Esophagus muscularis mucosa (tissue), 4 donors: ENCODE measurements around the gene CHRNB4. TPM values are rescaled to one million over a fixed set of nuclear protein-coding genes. Genes with fewer than 3 reads are reported as not detected.

Source experiments
- DNase-seq: peaks from one replicate; pipeline ENCODE4 v3.0.0-alpha.2; 2017; ENCODE audit errors: extremely low spot score
- H3K27ac ChIP-seq, 4 donors: fragments of 200-600 bp; sonication (generic); replicated peaks in 1 of 4; 1 replicate in 3 of 4; 2 replicates in 1 of 4; pipeline ENCODE4 v1.5.1; 2016 to 2019; ENCODE audit warnings: mild to moderate bottlenecking in 1 of 4
- H3K27me3 ChIP-seq, 4 donors: fragments of 200-600 bp; sonication (generic); one replicate each; pipeline versions ENCODE4 v1.5.1 to v1.6.0; 2016 to 2019
- H3K36me3 ChIP-seq, 4 donors: fragments of 200-600 bp; sonication (generic); one replicate each; pipeline ENCODE4 v1.5.1; 2016 to 2019
- H3K4me1 ChIP-seq, 4 donors: fragments of 200-600 bp; sonication (generic); one replicate each; pipeline ENCODE4 v1.5.1; 2016 to 2019
- H3K4me3 ChIP-seq, 4 donors: fragments of 200-600 bp; sonication (generic); 1 replicate in 2 of 4; 2 replicates in 2 of 4; pipeline ENCODE4 v1.5.1; 2016 to 2019; ENCODE audit warnings: mild to moderate bottlenecking in 4 of 4, moderate library complexity in 1 of 4
- H3K9me3 ChIP-seq, 4 donors: fragments of 200-600 bp; sonication (generic); 1 replicate in 3 of 4; 2 replicates in 1 of 4; pipeline ENCODE4 v1.5.1; 2016 to 2019
- EP300 ChIP-seq: sonication (generic); formaldehyde crosslinking; IDR thresholded peaks from one replicate; pipeline ENCODE4 v1.6.1; 2017; ENCODE audit warnings: antibody characterized with exemption
- POLR2A ChIP-seq: fragments of 450-650 bp; IDR thresholded peaks from one replicate; pipeline ENCODE4 v1.6.1; 2017; ENCODE audit warnings: antibody characterized with exemption, moderate library complexity, mild to moderate bottlenecking, low read depth
- POLR2AphosphoS5 ChIP-seq, 2 donors: sonication (generic); formaldehyde crosslinking; IDR thresholded peaks; one replicate each; pipeline ENCODE4 v1.6.1; 2017; ENCODE audit warnings: antibody characterized with exemption in 2 of 2
- WGBS: methylation state at CpG from one replicate; pipeline ENCODE4 v1.1.5; 2018; 5-methylcytosine and 5-hydroxymethylcytosine counted together
- intact Hi-C: fragments of 100-400 bp; cut with DNase I; formaldehyde crosslinking; loops from one replicate; pipeline ENCODE4 v1.15.1; 2023
- total RNA-seq, 4 donors: library from RNA; depleted of rRNA; stranded (reverse); fragments of >200 nt; gene quantifications; one replicate each; pipeline versions ENCODE4 v1.1.0 to v1.2.1, GENCODE V29; 2016
- TF ChIP-seq, protein P1 (sequence below), 3 experiments: fragments of 200-600 bp in 2 of 3; fragments of 450-650 bp in 1 of 3; sonication (generic) in 2 of 3; IDR thresholded peaks; one replicate each; pipeline ENCODE4 v1.5.1; 2017 to 2019; ENCODE audit warnings: antibody characterized with exemption in 3 of 3, mild to moderate bottlenecking in 2 of 3, moderate library complexity in 1 of 3

CHRNB4 gene
- total RNA-seq, 4 donors from 2014 or later = 0.26 to 0.50 (median 0.34) TPM; not detected in 1

DNA sequence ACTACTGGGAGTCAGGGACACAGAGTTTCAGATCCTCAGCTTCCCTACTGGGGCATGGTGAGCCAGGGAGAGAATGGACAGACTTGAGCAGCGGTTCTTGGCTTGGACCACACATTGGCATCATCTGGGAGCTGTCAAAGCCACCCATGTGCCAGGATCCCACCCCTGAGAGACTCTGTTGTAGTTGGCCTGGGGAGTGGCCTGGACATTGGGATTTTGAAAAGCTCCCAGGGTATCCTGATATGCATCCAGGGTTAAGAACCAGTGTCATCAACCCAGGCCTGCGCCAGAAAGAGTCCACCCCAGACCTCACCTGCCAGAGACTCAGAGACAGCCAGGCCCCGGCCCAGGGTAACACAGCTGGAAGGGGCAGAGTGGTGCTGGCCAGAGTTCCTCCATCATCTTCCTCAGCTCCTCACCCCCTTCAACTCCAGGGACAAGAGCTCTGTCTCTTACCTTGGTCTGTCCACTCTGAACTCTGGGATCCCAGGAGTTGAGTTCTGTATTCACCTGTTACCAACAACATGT is 33.0 kb upstream of the CHRNB4 start:
- Histone ChIP-seq H3K36me3 (no peaks in the 10 kb centered on the region), H3K27me3 (no peaks in the 10 kb centered on the region), H3K27ac (no peak overlapping the region), H3K9me3 (no peaks in the 10 kb centered on the region), H3K4me1 (peaks cover 0 to 23% (median 19%) of the 10 kb centered on the region in 4 donors), H3K4me3 (no peak overlapping the region)
- no peak for TF ChIP-seq POLR2A
- DNase-seq = no peak
- intact Hi-C loops = no loop called here
- WGBS = 100% methylated on average over 1 of the region's 3 CpGs

DNA sequence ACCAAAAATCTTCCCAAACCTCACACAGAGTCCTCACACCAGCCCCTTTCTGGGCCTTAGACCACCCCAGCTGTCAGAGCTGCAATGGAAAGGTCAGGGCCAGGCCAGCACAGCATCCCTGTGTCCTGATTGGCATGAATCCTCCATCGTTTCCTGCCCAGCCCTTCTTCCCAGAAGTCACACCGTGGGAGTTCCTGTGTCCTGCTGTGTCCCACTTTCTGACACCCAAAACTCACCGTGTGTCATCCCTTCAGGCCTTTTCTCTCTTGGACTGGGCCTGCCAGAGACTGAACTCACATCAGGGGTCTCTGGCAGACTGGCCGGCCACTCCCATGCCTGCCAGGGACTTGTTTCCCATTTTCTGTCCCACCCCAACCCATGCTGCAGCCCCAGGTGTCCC is 32.5 kb upstream of the CHRNB4 start:
- no peak for DNase-seq
- TF ChIP-seq POLR2AphosphoS5 (IDR thresholded peaks at IDR 0.05) = no peak
- TF ChIP-seq, protein P1, sequence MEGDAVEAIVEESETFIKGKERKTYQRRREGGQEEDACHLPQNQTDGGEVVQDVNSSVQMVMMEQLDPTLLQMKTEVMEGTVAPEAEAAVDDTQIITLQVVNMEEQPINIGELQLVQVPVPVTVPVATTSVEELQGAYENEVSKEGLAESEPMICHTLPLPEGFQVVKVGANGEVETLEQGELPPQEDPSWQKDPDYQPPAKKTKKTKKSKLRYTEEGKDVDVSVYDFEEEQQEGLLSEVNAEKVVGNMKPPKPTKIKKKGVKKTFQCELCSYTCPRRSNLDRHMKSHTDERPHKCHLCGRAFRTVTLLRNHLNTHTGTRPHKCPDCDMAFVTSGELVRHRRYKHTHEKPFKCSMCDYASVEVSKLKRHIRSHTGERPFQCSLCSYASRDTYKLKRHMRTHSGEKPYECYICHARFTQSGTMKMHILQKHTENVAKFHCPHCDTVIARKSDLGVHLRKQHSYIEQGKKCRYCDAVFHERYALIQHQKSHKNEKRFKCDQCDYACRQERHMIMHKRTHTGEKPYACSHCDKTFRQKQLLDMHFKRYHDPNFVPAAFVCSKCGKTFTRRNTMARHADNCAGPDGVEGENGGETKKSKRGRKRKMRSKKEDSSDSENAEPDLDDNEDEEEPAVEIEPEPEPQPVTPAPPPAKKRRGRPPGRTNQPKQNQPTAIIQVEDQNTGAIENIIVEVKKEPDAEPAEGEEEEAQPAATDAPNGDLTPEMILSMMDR (IDR thresholded peaks at IDR 0.05) = no peak
- no peak for TF ChIP-seq POLR2A
- TF ChIP-seq EP300 = no peak
- peaks cover 0 to 23% (median 19%) of the 10 kb centered on the region in 4 donors for H3K4me1 ChIP-seq
- no peaks in the 10 kb centered on the region for H3K27me3 ChIP-seq
- 61% methylated on average over 4 of the region's 4 CpGs for WGBS
- H3K36me3 ChIP-seq = no peaks in the 10 kb centered on the region
- H3K4me3 ChIP-seq = no peak overlapping the region
- no peaks in the 10 kb centered on the region for H3K9me3 ChIP-seq
- no peak overlapping the region for H3K27ac ChIP-seq
- intact Hi-C loops = no loop called here

DNA sequence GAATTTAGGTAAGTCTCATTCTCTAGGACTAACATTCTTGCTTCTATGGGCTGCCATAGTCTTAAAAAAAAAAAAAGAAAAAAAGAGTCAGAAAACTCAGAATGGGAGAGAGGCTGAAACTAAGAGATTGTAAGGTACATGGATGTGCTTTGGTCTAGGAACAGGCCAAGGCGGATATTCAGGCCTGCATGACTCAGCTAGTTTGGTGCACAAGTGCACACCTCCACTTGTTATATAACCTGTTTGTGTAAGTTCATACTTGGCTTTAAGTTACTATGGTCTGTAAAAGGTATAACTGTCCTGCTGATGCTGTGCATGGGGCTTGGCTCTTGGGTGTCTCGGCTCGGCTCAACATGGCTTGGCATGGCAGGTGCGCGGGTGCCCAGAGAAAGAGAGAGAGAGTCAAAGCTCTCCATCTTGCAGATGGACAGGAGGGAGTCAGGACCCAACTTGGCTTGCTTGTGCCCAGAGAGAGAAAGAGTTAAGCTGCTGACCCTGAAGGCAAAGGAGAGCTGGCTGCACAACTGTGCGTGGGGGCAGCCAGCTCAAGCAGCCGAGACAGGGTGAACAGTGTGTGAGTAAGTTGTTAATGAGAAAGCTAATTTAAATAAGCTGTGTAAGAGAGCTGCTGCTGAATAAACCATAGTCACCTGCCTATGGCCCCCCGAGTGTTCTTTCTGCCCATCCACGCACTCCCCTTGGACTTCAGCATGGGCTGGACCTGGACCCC is 31.4 kb upstream of the CHRNB4 start:
- Histone ChIP-seq H3K27ac (no peak overlapping the region), H3K4me1 (peaks cover 0 to 23% (median 19%) of the 10 kb centered on the region in 4 donors), H3K27me3 (no peaks in the 10 kb centered on the region), H3K9me3 (no peaks in the 10 kb centered on the region), H3K4me3 (no peak overlapping the region), H3K36me3 (no peaks in the 10 kb centered on the region)
- intact Hi-C loops = no loop called here
- no peak for TF ChIP-seq EP300
- TF ChIP-seq POLR2AphosphoS5 (IDR thresholded peaks at IDR 0.05) = no peak
- TF ChIP-seq, protein P1 (IDR thresholded peaks at IDR 0.05) = no peak
- no peak for TF ChIP-seq POLR2A
- 86% methylated on average over 9 of the region's 9 CpGs for WGBS
- no peak for DNase-seq

DNA sequence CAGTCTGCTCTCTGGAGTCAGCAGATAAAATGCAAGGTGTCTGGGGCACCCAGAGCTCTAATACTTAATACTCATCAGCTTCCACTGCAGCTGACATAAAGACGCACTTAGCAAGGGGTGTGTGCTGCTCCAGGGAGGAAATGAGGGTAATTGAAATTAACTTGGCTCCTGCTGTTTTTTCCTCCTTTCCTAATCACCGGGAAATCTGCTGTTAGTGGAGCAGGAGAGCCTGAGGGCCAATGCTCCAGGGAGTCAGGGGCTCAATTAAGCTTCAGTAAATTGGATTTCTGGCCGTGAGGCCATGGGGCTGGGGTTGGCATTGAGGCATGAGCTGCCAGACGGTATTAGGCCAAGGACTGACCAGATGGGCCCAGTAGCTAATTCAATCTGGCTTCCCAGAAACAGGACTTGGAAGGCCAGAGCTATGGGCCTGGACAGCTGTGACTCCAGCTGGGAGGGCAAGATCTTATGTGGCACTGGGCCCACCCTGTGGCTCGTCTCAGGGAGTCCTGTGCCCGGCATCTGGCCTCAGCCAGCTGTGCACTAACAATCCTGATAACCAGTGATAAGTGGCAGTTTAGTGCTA is 30.7 kb upstream of the CHRNB4 start:
- intact Hi-C loops = no loop called here
- no peaks in the 10 kb centered on the region for H3K9me3 ChIP-seq
- DNase-seq = no peak
- TF ChIP-seq POLR2AphosphoS5 (IDR thresholded peaks at IDR 0.05) (no peak), EP300 (no peak), POLR2A (no peak)
- TF ChIP-seq, protein P1 (IDR thresholded peaks at IDR 0.05) = no peak
- peaks cover 0 to 23% (median 19%) of the 10 kb centered on the region in 4 donors for H3K4me1 ChIP-seq
- H3K27ac ChIP-seq = no peak overlapping the region
- H3K4me3 ChIP-seq = no peak overlapping the region
- H3K36me3 ChIP-seq = no peaks in the 10 kb centered on the region
- H3K27me3 ChIP-seq = no peaks in the 10 kb centered on the region
- WGBS = 80% methylated on average over 3 of the region's 6 CpGs

DNA sequence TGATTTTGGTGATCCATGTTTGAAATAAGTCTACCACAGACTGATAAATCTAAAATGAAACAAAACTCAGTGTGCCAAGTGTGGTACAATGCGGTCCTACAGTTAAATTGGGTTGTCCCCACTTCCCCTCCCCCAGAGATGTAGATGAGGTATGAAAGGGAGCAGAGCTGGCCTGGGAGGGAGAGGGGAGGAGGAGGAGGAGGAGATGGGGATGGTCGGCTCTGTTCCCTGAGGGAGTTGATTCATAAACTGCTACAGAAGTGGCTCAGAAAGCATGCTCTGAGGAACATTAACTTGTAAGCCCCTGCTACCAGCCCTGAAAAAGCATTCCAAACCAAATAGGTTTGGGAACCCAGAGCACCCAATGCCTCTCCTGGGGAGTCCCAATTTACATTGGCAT is 28.0 kb upstream of the CHRNB4 start:
- H3K9me3 ChIP-seq = no peaks in the 10 kb centered on the region
- H3K27ac ChIP-seq = no peak overlapping the region
- no peak for DNase-seq
- peaks cover 0 to 23% (median 19%) of the 10 kb centered on the region in 4 donors for H3K4me1 ChIP-seq
- no peaks in the 10 kb centered on the region for H3K27me3 ChIP-seq
- intact Hi-C loops = no loop called here
- WGBS = 87% methylated on average over 2 of the region's 2 CpGs
- H3K36me3 ChIP-seq = no peaks in the 10 kb centered on the region
- no peak overlapping the region for H3K4me3 ChIP-seq
- TF ChIP-seq POLR2A = no peak
- TF ChIP-seq, protein P1 (IDR thresholded peaks at IDR 0.05) = no peak
- no peak for TF ChIP-seq EP300
- TF ChIP-seq POLR2AphosphoS5 (IDR thresholded peaks at IDR 0.05) = no peak
